RWPE2 (cell line): ENCODE results near the gene TNFSF12.

Source experiments
- ATAC-seq: fragments of 200-7000 bp; cut with Tn5 transposase; 3 replicates; pipeline ENCODE4 v1.9.1; 2021; ENCODE audit warnings: low read depth
- DNase-seq: peaks from one replicate; pipeline ENCODE4 v3.0.0-alpha.2; 2020; ENCODE audit warnings: low spot score
- H3K27ac ChIP-seq: fragments of 450-650 bp; 2 replicates; pipeline ENCODE4 v1.5.1; 2017; ENCODE audit warnings: mild to moderate bottlenecking; ENCODE audit not compliant: poor library complexity, severe bottlenecking
- H3K27me3 ChIP-seq: fragments of 250-450 bp; sonication (Bioruptor Pico); 2 replicates; pipeline ENCODE4 v1.5.1; 2021; ENCODE audit warnings: mild to moderate bottlenecking, moderate library complexity; ENCODE audit not compliant: insufficient read depth, poor library complexity, severe bottlenecking
- H3K36me3 ChIP-seq: fragments of 250-450 bp; sonication (Bioruptor Pico); 2 replicates; pipeline ENCODE4 v1.5.1; 2020; ENCODE audit warnings: low read depth, mild to moderate bottlenecking, moderate library complexity
- H3K4me1 ChIP-seq: fragments of 250-450 bp; sonication (Bioruptor Pico); 2 replicates; pipeline ENCODE4 v1.5.1; 2021; ENCODE audit warnings: mild to moderate bottlenecking, moderate library complexity; ENCODE audit not compliant: insufficient read depth, poor library complexity, severe bottlenecking
- H3K4me3 ChIP-seq: fragments of 250-450 bp; sonication (Bioruptor Pico); 2 replicates; pipeline ENCODE4 v1.5.1; 2021; ENCODE audit warnings: mild to moderate bottlenecking, moderate library complexity; ENCODE audit not compliant: severe bottlenecking
- H3K9me3 ChIP-seq: fragments of 250-450 bp; sonication (Bioruptor Pico); 2 replicates; pipeline ENCODE4 v1.5.1; 2021; ENCODE audit warnings: mild to moderate bottlenecking, moderate library complexity; ENCODE audit not compliant: severe bottlenecking
- TF ChIP-seq, protein P1 (sequence below): fragments of 450-650 bp; IDR thresholded peaks from one replicate; pipeline ENCODE4 v1.5.1; 2017; ENCODE audit warnings: mild to moderate bottlenecking, moderate library complexity; ENCODE audit not compliant: poor library complexity, severe bottlenecking

The TNFSF12 gene

DNA sequence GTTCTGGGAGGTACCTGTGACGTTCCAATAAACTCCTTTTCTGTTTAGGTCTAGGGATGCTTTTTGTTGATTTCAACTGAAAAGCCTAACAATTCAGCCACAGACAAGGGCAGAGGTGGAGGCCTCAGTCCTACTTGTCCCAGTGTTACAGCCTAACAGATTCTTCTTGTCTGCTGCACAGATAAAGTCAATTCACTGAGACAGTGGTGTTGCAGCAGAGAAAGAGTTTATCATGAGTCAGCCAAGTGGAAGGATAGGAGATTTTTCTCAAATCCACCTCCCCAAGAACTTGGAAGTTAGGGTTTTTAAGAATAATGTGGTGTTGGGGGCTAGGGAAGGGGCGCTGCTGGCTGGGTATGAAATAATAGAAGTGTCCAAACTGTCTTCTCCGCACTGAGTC lies 10.8 kb upstream of the TNFSF12 start:
- Histone ChIP-seq H3K36me3 (no peaks in the 10 kb centered on the region), H3K9me3 (no peaks in the 10 kb centered on the region), H3K27ac (no peak overlapping the region), H3K27me3 (no peaks in the 10 kb centered on the region), H3K4me3 (no peak overlapping the region), H3K4me1 (no peaks in the 10 kb centered on the region)
- DNase-seq (no peak), ATAC-seq (no peak)
- TF ChIP-seq, protein P1, sequence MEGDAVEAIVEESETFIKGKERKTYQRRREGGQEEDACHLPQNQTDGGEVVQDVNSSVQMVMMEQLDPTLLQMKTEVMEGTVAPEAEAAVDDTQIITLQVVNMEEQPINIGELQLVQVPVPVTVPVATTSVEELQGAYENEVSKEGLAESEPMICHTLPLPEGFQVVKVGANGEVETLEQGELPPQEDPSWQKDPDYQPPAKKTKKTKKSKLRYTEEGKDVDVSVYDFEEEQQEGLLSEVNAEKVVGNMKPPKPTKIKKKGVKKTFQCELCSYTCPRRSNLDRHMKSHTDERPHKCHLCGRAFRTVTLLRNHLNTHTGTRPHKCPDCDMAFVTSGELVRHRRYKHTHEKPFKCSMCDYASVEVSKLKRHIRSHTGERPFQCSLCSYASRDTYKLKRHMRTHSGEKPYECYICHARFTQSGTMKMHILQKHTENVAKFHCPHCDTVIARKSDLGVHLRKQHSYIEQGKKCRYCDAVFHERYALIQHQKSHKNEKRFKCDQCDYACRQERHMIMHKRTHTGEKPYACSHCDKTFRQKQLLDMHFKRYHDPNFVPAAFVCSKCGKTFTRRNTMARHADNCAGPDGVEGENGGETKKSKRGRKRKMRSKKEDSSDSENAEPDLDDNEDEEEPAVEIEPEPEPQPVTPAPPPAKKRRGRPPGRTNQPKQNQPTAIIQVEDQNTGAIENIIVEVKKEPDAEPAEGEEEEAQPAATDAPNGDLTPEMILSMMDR, result no peak

DNA sequence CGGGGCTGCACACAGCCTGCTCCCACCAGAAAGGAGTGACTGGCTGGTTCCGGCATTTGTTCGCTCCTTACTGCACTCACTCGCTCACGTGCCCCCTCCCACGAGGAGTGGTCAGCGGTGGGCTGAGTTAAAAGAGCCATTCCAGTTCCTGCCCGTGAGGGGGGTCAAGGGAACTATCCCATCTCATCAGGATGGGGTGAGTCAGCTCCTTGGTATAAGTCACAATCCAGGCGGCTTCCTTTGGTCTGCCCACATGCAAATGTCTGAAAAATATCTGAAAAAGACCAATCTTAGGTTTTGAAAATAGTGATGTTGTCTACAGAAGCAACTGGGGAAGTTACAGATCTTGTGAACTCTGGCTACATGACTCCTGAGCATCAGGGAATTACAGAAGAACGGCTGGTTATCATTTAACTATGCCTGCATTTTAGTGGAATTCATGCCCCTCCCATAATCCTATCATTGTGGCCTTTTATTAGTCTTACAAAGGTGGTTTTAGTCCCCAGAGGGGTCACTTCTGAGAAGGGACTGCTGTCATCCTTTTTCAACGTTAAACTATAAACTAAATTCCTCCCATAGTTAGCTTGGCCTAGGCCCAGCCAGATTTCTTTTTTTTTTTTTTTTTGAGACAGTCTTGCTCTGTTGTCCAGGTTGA lies 9.8 kb upstream of the TNFSF12 start:
- no peaks in the 10 kb centered on the region for H3K9me3 ChIP-seq
- no peaks in the 10 kb centered on the region for H3K4me1 ChIP-seq
- H3K36me3 ChIP-seq, result no peaks in the 10 kb centered on the region
- H3K4me3 ChIP-seq, result no peak overlapping the region
- H3K27me3 ChIP-seq, result no peaks in the 10 kb centered on the region
- H3K27ac ChIP-seq, result no peak overlapping the region
- no peak for ATAC-seq
- TF ChIP-seq, protein P1, result no peak
- DNase-seq, result no peak

DNA sequence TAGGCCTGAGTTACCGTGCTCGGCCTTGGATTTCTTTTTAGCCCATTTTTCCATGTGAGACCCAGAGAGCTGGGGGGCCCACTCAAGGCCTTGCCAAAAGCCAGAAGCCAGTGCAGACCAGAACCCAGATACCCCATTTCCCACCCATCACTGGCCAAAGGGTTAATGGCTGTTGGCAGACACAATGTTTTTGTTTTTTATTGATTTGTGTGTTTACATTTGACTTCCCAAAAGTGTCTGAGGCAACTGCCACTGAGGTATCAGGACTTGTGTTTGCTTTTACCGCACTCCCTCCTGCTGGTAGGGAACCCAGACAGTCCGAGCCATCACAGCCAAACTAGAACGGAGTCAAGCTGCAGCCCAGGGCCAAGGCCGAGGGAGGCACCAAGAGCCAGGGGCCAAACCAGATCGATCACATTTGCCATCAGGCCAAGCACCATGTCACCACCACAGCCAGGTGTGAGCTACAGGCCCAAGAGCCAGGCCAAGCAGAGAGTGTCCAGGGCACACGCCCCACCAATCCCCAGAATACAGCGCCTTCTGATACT lies 7.7 kb upstream of the TNFSF12 start:
- Histone ChIP-seq H3K27ac (no peak overlapping the region), H3K4me1 (no peaks in the 10 kb centered on the region), H3K36me3 (no peaks in the 10 kb centered on the region), H3K9me3 (no peaks in the 10 kb centered on the region), H3K27me3 (no peaks in the 10 kb centered on the region), H3K4me3 (no peak overlapping the region)
- TF ChIP-seq, protein P1, result no peak
- ATAC-seq, result no peak
- no peak for DNase-seq

DNA sequence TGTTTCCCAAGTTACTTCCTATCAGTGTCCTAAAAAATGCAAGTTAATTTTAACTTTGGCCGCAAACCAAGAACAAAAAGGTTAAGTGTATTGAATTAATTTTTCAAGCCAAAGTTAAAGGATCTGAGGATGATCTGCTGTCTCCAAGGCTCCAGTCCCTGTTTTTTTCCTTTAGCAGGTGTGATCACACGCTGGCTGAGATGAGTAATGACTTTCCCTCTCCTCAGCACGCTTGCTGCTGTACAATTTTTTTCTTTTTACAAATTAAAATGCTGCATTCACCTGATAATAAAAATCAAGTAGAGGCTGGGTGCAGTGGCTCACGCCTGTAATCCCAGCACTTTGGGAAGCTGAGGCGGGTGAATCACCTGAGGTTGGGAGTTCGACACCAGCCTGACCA lies 3.9 kb upstream of the TNFSF12 start:
- H3K27ac ChIP-seq, result no peak overlapping the region
- no peak for DNase-seq
- H3K36me3 ChIP-seq, result no peaks in the 10 kb centered on the region
- no peak overlapping the region for H3K4me3 ChIP-seq
- H3K4me1 ChIP-seq, result no peaks in the 10 kb centered on the region
- no peaks in the 10 kb centered on the region for H3K27me3 ChIP-seq
- ATAC-seq, result no peak
- TF ChIP-seq, protein P1, result no peak
- H3K9me3 ChIP-seq, result no peaks in the 10 kb centered on the region

GRCh38 chr17:7549401-7550055 lies 670 bp downstream of the TNFSF12 start:
- H3K4me1 ChIP-seq, result no peaks in the 10 kb centered on the region
- H3K9me3 ChIP-seq, result no peaks in the 10 kb centered on the region
- peak overlapping the region; percentile 39 for H3K27ac ChIP-seq
- ATAC-seq, result peak; percentile 44
- DNase-seq, result no peak
- H3K36me3 ChIP-seq, result no peaks in the 10 kb centered on the region
- H3K27me3 ChIP-seq, result no peaks in the 10 kb centered on the region
- TF ChIP-seq, protein P1, result no peak
- peak overlapping the region; percentile 32 for H3K4me3 ChIP-seq
